ENCODE measurements around the gene MDN1. TPM values are rescaled to one million over a fixed set of nuclear protein-coding genes. Genes with fewer than 3 reads are reported as not detected.

MDN1 gene
- total RNA-seq, 1 experiment from 2014 or later = 117 TPM

GRCh38 chr6:89866024-89866678 lies 46.6 kb upstream of the MDN1 start:
- no peak overlapping the region for H2BK12ac ChIP-seq (ENCODE audit: insufficient read length, low read depth, low read length)
- no peak overlapping the region for H3K23ac ChIP-seq (ENCODE audit: insufficient read length, low read depth, low read length)
- no peak overlapping the region for H4K8ac ChIP-seq (replicated peaks; ENCODE audit: insufficient read length, low read depth, low read length)
- no peak for DNase-seq
- no peaks in the 10 kb centered on the region; a peak in 1 of 5 replicates for H3K9me3 Mint-ChIP-seq
- no peak overlapping the region for H3K27ac Mint-ChIP-seq
- no peaks in the 10 kb centered on the region for H3K27me3 ChIP-seq (ENCODE audit: insufficient read depth, low read length)
- H3K4me3 Mint-ChIP-seq = no peak overlapping the region
- no peaks in the 10 kb centered on the region for H3K27me3 Mint-ChIP-seq (ENCODE audit: low read depth)
- H3K27ac ChIP-seq (ENCODE audit: insufficient read length, low read depth, low read length) = no peak overlapping the region
- no peaks in the 10 kb centered on the region for H3K4me1 Mint-ChIP-seq
- peaks cover 62 to 93% (median 85%) of the 10 kb centered on the region in 3 experiments for H3K36me3 Mint-ChIP-seq (ENCODE audit: insufficient read depth in 1 of 3, low read depth in 3 of 3)
- H2BK120ac ChIP-seq (ENCODE audit: low read depth, low read length, poor library complexity, severe bottlenecking) = no peak overlapping the region
- H3K4me2 ChIP-seq (ENCODE audit: insufficient read depth, insufficient read length, low read length) = no peak overlapping the region
- no peaks in the 10 kb centered on the region for H3K79me1 ChIP-seq (ENCODE audit: insufficient read depth, low read depth, low read length, poor library complexity, severe bottlenecking)
- no peak overlapping the region for H2AFZ ChIP-seq (ENCODE audit: low read length)
- H4K20me1 ChIP-seq (ENCODE audit: control insufficient read depth, insufficient read depth, insufficient read length) = no peaks in the 10 kb centered on the region
- no peak overlapping the region for H4K91ac ChIP-seq (ENCODE audit: insufficient read length, low read depth, low read length)
- H3T11ph ChIP-seq (ENCODE audit: low read length) = no peak overlapping the region
- no peak overlapping the region for H3K9ac ChIP-seq (ENCODE audit: extremely low read depth, insufficient read length, low read length)
- H2BK5ac ChIP-seq (ENCODE audit: insufficient read length, low read length) = no peak overlapping the region
- H3K56ac ChIP-seq (ENCODE audit: insufficient read length, low read depth, low read length) = no peak overlapping the region
- H2BK15ac ChIP-seq (ENCODE audit: low read depth, low read length) = no peak overlapping the region
- H3K9me3 ChIP-seq (ENCODE audit: control insufficient read depth, low read depth, low read length) = no peaks in the 10 kb centered on the region
- no peak for TF ChIP-seq CTCF (conservative IDR thresholded peaks at IDR 0.05)
- no peak overlapping the region for H3K18ac ChIP-seq (ENCODE audit: insufficient read length, low read depth, low read length)
- no peaks in the 10 kb centered on the region for H3K23me2 ChIP-seq (ENCODE audit: insufficient read length, low read depth, low read length, poor library complexity, severe bottlenecking)
- H3K4me1 ChIP-seq (ENCODE audit: insufficient read depth, low read length) = no peaks in the 10 kb centered on the region
- H2BK20ac ChIP-seq (ENCODE audit: low read depth, low read length, poor library complexity, severe bottlenecking) = no peak overlapping the region
- no peak overlapping the region for H3K14ac ChIP-seq (ENCODE audit: insufficient read depth, low read length)
- H2AK5ac ChIP-seq (ENCODE audit: insufficient read length, low read length) = no peak overlapping the region
- WGBS (ENCODE audit: extremely low coverage, insufficient read length, low lambda C conversion rate) = no CpG with 5 or more reads among the region's 6 CpGs
- H4K5ac ChIP-seq (ENCODE audit: insufficient read length, low read depth, low read length) = no peak overlapping the region
- H3K4ac ChIP-seq (ENCODE audit: low read depth, low read length) = no peak overlapping the region
- H3K79me2 ChIP-seq (ENCODE audit: insufficient read depth, low read length) = no peaks in the 10 kb centered on the region
